ENCODE data around the gene VDR.

DNA sequence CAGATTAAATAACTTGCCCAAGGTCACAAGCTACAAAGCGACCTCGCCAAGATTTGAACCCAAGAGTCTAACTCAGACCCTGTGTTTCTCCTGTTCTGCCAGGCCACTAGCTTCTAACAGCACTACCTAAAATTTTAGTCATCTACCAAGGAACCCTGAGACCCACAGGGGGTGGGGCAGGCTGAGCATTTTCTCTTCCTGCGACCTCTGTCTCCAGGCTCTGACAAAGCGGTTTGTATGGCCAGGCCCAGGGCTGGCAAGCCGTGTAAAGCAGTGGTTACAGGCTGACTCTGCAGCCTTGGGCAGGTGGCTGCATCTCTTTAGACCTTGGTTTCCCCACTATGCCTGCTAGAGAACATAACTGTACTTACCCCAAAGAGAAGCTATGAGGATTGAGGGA, 5.3 kb downstream of the VDR start:
- TF ChIP-seq, protein P1, sequence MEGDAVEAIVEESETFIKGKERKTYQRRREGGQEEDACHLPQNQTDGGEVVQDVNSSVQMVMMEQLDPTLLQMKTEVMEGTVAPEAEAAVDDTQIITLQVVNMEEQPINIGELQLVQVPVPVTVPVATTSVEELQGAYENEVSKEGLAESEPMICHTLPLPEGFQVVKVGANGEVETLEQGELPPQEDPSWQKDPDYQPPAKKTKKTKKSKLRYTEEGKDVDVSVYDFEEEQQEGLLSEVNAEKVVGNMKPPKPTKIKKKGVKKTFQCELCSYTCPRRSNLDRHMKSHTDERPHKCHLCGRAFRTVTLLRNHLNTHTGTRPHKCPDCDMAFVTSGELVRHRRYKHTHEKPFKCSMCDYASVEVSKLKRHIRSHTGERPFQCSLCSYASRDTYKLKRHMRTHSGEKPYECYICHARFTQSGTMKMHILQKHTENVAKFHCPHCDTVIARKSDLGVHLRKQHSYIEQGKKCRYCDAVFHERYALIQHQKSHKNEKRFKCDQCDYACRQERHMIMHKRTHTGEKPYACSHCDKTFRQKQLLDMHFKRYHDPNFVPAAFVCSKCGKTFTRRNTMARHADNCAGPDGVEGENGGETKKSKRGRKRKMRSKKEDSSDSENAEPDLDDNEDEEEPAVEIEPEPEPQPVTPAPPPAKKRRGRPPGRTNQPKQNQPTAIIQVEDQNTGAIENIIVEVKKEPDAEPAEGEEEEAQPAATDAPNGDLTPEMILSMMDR (conservative IDR thresholded peaks at IDR 0.05 in 1 of 2, IDR thresholded peaks at IDR 0.05 in 1 of 2; ENCODE audit: low read depth in 1 of 2, low read length in 2 of 2), result no peak
- TF ChIP-seq EZH2 (IDR thresholded peaks at IDR 0.05; ENCODE audit: low read length, missing control alignments), result no peak
